Esophagus squamous epithelium (tissue), 4 donors: ENCODE data around the gene MTOR.

ENCODE experiments used
- CTCF ChIP-seq, 6 experiments: fragments of 450-650 bp in 4 of 6; fragments of 200-600 bp in 2 of 6; sonication (generic) in 2 of 6; IDR thresholded peaks; one replicate each; pipeline ENCODE4 v1.5.1; 2016 to 2019; ENCODE audit warnings: antibody characterized with exemption in 6 of 6, mild to moderate bottlenecking in 4 of 6, moderate library complexity in 4 of 6
- POLR2A ChIP-seq, 4 donors: fragments of 450-650 bp; IDR thresholded peaks; one replicate each; pipeline ENCODE4 v1.6.1; 2017; ENCODE audit warnings: antibody characterized with exemption in 4 of 4, mild to moderate bottlenecking in 4 of 4, moderate library complexity in 3 of 4

- TF ChIP-seq CTCF (IDR thresholded peaks at IDR 0.05) (no peak), POLR2A (IDR thresholded peaks at IDR 0.05) (no peak)
These were observed 162.2 kb downstream of the MTOR start for GRCh38 chr1:11100149-11100493.
